ENCODE data around the gene TLE5.
A peak's percentile ranks its signal among the peaks of the same experiment; 100 is the strongest.
"Not testable (repeated sequence)": the region's sequence is repeated elsewhere in the genome, so short reads cannot be mapped to it uniquely, and the experiment has no call there.

TLE5 gene

DNA sequence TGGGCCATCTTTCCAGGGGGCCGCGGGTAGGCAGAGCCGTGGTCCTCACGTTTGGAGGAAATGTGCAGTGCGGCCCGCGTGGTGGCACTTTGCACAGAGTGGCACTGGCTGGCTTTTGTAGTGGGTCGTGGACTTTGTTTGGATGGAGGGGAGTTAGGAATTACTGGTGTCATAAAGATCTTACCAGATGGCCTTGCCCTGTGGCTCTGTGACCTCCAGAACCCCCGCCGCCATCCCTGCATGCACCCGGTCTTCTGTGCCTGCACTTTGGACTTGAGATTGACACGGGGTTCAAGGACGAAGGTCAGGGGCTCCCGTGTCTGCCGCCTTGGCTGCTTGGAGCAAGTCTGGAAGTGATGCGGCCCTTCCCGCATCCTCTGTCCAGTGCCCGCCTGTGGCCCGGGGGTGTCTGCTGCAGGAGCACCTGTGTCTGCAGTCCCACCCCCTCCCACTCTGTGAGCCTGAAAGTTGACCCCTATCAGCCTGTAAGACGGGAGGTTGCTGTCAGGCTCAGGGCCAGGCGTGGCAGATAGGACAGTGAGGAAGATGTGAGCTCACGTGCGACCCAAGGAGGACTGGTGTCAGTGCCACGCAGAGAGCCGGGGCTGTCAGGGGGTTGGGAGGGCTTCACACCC, 34.1 kb upstream of the TLE5 start:
- H3K4me3 ChIP-seq (ENCODE audit: low read depth, low read length): peak overlapping the region; percentile 77
- in situ Hi-C loops (cut with HindIII; ENCODE audit: low sequenced_read_pairs): no loop called here
- no peak for DNase-seq (ENCODE audit: low read depth, low spot score)
- TF ChIP-seq, protein P1, sequence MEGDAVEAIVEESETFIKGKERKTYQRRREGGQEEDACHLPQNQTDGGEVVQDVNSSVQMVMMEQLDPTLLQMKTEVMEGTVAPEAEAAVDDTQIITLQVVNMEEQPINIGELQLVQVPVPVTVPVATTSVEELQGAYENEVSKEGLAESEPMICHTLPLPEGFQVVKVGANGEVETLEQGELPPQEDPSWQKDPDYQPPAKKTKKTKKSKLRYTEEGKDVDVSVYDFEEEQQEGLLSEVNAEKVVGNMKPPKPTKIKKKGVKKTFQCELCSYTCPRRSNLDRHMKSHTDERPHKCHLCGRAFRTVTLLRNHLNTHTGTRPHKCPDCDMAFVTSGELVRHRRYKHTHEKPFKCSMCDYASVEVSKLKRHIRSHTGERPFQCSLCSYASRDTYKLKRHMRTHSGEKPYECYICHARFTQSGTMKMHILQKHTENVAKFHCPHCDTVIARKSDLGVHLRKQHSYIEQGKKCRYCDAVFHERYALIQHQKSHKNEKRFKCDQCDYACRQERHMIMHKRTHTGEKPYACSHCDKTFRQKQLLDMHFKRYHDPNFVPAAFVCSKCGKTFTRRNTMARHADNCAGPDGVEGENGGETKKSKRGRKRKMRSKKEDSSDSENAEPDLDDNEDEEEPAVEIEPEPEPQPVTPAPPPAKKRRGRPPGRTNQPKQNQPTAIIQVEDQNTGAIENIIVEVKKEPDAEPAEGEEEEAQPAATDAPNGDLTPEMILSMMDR (IDR thresholded peaks at IDR 0.05; ENCODE audit: low read depth, low read length): no peak

DNA sequence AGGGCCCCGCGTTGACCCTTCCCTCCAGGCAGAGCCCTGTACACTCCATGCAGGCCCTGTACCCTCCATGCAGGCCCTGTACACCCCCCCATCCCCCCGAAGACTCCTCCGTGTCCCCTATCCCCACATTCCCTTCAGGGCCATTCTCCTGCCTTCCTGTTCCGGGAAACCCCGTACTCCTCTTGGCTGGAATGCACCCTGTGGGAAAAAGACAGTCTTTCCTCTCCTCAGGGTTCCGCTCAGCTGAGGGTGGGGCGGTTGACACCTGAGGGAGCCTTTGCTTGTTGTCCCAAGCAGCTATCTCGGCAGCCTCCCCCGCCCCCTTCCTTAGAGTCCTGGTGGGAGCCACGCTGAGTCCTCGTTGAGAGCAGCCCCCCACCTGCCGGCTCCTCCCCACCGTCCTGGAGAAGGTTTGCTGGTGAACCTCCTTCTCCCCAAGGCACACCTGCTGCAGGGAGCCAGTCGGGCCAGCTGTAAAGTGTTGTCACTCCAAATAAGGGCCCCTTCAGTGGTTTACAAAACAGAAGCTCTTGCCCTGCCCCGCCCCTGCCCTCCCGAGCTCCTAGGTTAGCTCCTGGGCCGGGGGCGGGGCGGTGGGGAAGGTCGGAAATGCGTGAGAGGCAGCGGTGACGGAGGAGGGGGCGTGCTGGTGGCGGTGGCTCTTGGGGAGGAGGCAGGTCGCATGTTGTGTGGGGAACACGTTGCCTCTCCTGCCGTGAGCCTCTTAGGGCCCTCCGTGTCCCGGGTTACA, 33.3 kb upstream of the TLE5 start:
- in situ Hi-C loops (cut with HindIII; ENCODE audit: low sequenced_read_pairs): no loop called here
- TF ChIP-seq, protein P1 (IDR thresholded peaks at IDR 0.05; ENCODE audit: low read depth, low read length): no peak
- H3K4me3 ChIP-seq (ENCODE audit: low read depth, low read length): peak overlapping the region; percentile 77
- DNase-seq (ENCODE audit: low read depth, low spot score): no peak

DNA sequence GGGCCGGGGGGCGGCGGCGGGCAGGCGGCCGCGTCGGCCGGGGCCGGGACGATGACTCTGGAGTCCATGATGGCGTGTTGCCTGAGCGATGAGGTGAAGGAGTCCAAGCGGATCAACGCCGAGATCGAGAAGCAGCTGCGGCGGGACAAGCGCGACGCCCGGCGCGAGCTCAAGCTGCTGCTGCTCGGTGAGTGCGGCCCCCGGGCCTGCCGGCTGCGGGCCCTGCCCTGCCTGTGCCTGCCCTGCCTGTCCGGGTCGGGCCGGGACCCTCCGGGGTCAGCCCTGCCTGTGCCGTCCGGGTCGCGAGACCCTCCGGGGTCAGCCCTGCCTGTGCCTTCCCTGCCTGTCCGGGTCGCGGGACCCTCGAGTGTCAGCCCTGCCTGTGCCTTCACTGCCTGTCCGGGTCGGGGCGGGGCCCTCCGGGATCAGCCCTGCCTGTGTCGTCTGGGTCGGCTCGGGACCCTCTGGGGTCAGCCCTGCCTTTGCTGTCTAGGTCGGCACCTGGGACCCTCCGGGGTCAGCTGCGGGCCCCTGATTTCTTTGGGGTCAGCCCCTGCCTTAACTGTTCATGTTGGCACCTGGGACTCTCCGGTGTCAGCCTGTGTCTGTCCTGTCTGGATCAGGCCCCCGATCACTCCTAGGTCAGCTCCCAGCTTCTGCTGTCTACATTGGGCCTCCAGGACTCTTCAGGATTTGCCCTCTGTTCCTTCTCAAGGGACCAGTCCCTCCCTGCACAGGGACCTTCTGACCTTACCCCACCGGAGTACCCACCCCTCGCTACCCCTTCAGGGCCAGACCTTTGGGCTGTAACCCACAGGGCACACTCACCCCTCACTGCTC, 32.5 kb upstream of the TLE5 start:
- in situ Hi-C loops (cut with HindIII; ENCODE audit: low sequenced_read_pairs): no loop called here
- TF ChIP-seq, protein P1 (IDR thresholded peaks at IDR 0.05; ENCODE audit: low read depth, low read length): no peak
- H3K4me3 ChIP-seq (ENCODE audit: low read depth, low read length): peak overlapping the region; percentile 77
- DNase-seq (ENCODE audit: low read depth, low spot score): peak; percentile 9

DNA sequence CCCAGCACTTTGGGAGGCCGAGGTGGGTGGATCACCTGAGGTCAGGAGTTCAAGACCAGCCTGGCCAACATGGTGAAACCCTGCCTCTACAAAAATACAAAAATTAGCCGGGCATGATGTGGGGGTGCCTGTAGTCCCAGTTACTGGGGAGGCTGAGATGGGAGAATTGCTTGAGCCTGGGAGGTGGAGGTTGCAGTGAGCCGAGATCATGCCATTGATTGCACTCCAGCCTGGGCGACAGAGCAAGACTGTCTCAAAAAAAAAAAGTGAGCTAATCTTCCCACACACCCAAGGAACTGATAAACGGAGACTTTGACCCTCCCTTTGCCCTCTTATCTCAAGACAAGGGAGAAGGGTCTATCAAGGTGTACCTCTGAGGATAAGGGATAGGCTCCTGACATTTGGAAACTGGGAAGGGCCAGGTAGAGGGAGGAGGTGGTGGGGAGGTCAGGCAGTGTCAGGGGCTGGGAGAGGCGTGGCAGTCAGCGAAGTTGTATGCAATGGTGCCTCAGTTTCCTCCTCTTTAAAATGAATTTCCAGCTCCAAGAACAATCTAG, 27.1 kb upstream of the TLE5 start:
- H3K4me3 ChIP-seq (ENCODE audit: low read depth, low read length); DNase-seq (ENCODE audit: low read depth, low spot score); in situ Hi-C loops (cut with HindIII; ENCODE audit: low sequenced_read_pairs): not testable (repeated sequence)

DNA sequence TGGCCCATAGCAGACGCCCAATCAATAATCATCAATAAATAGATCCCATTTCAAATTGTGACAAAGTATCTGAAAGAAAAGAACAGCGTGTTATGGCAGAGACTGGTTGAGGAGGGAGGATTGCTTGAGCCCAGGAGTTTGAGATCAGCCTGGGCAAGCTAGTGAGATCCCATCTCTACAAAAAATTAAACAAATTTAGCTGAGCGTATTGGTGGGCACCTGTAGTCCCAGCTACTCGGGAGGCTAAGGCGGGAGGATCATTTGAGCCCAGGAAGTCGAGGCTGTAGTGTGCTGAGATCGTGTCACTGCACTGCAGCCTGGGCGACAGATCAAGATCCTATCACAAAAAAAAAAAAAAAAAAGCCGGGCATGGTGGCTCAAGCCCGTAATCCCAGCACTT, 25.5 kb upstream of the TLE5 start:
- no peak for DNase-seq (ENCODE audit: low read depth, low spot score)
- TF ChIP-seq, protein P1 (IDR thresholded peaks at IDR 0.05; ENCODE audit: low read depth, low read length): no peak
- H3K4me3 ChIP-seq (ENCODE audit: low read depth, low read length): no peak overlapping the region
- in situ Hi-C loops (cut with HindIII; ENCODE audit: low sequenced_read_pairs): no loop called here

DNA sequence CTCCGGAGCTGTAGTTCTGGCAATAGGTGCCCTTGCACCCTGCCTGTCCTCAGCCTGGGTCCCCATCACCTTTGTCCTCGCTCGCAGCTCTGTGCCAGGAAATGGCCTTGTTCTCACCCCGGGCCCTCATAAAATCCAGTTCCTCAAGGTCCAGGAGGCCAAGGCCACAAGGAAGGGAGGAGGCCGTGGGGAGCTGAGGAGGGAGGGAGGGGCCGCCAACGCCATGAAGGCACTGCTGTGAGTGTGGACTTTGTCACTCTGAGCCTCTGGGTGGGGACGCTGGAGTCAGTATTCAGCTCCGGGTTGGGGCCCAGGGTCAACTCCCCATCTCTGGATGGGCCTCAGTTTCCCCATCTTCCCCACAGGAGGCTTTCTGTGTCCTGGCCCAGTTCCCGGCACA, 22.6 kb upstream of the TLE5 start:
- TF ChIP-seq, protein P1 (IDR thresholded peaks at IDR 0.05; ENCODE audit: low read depth, low read length): no peak
- in situ Hi-C loops (cut with HindIII; ENCODE audit: low sequenced_read_pairs): no loop called here
- no peak for DNase-seq (ENCODE audit: low read depth, low spot score)
- H3K4me3 ChIP-seq (ENCODE audit: low read depth, low read length): no peak overlapping the region

All from astrocyte of the spinal cord (primary cell).